Loucy (cell line): Measurements from ENCODE around the gene DPF3.

Source experiments
- H2AFZ ChIP-seq: fragments of 200-600 bp; sonication (generic); 2 replicates; pipeline ENCODE4 v1.6.0; 2016; ENCODE audit warnings: antibody characterized with exemption, mild to moderate bottlenecking, low read length, moderate library complexity
- H3F3A ChIP-seq: fragments of 200-600 bp; 2 replicates; pipeline ENCODE4 v1.6.0; 2016; ENCODE audit warnings: antibody characterized with exemption, low read depth, mild to moderate bottlenecking
- H3K27me3 ChIP-seq: fragments of 200-600 bp; sonication (generic); 2 replicates; pipeline ENCODE4 v1.6.1; 2014; ENCODE audit warnings: low read length, mild to moderate bottlenecking; ENCODE audit not compliant: insufficient read depth, poor library complexity, severe bottlenecking
- H3K36me3 ChIP-seq: fragments of 200-600 bp; sonication (generic); 2 replicates; pipeline ENCODE4 v1.6.1; 2016; ENCODE audit warnings: low read length; ENCODE audit not compliant: insufficient read depth
- H3K4me1 ChIP-seq: fragments of 200-600 bp; sonication (generic); 2 replicates; pipeline ENCODE4 v1.5.1; 2014; ENCODE audit warnings: low read length, mild to moderate bottlenecking; ENCODE audit not compliant: insufficient read depth, poor library complexity, severe bottlenecking
- H3K4me2 ChIP-seq: fragments of 200-600 bp; sonication (generic); 2 replicates; pipeline ENCODE4 v1.6.0; 2014; ENCODE audit warnings: antibody characterized with exemption, low read length, low read depth, mild to moderate bottlenecking; ENCODE audit not compliant: poor library complexity, severe bottlenecking
- H3K4me3 ChIP-seq: fragments of 200-600 bp; sonication (generic); 2 replicates; pipeline ENCODE4 v1.5.1; 2014; ENCODE audit warnings: low read length, mild to moderate bottlenecking, mixed read lengths; ENCODE audit not compliant: poor library complexity, severe bottlenecking
- H3K79me2 ChIP-seq: fragments of 200-600 bp; sonication (generic); 2 replicates; pipeline ENCODE4 v1.6.1; 2014; ENCODE audit warnings: low read length; ENCODE audit not compliant: insufficient read depth
- H3K9ac ChIP-seq: fragments of 200-600 bp; sonication (generic); 2 replicates; pipeline ENCODE4 v1.6.0; 2014; ENCODE audit warnings: mild to moderate bottlenecking, low read depth, low read length, moderate library complexity; ENCODE audit not compliant: poor library complexity, severe bottlenecking
- H3K9me2 ChIP-seq: fragments of 200-600 bp; sonication (generic); replicated peaks from 2 replicates; pipeline ENCODE4 v1.6.1; 2016; ENCODE audit warnings: low read depth, low read length, mixed read lengths
- H3K9me3 ChIP-seq: fragments of 200-600 bp; sonication (generic); 2 replicates; pipeline ENCODE4 v1.6.1; 2014; ENCODE audit warnings: mild to moderate bottlenecking, antibody characterized with exemption, low read length, low read depth; ENCODE audit not compliant: insufficient read depth
- H4K20me1 ChIP-seq: fragments of 200-600 bp; sonication (generic); 2 replicates; pipeline ENCODE4 v1.6.0; 2014; ENCODE audit warnings: antibody characterized with exemption, low read length, mild to moderate bottlenecking; ENCODE audit not compliant: insufficient read depth, poor library complexity, severe bottlenecking
- CTCF ChIP-seq: fragments of 200-600 bp; sonication (generic); conservative IDR thresholded peaks from 2 replicates; pipeline ENCODE4 v1.5.1; 2014; ENCODE audit warnings: mild to moderate bottlenecking, antibody characterized with exemption, low read length
- EZH2phosphoT487 ChIP-seq: fragments of 200-600 bp; IDR thresholded peaks from 2 replicates; pipeline ENCODE4 v1.6.1; 2018; ENCODE audit warnings: antibody characterized with exemption, mild to moderate bottlenecking, moderate library complexity, borderline replicate concordance

The DPF3 gene

GRCh38 chr14:72780751-72781150 lies 113.2 kb downstream of the DPF3 start:
- Histone ChIP-seq H3K9me3 (peaks cover 11% of the 10 kb centered on the region; the same call in 1 of the 2 replicates), H2AFZ (no peak overlapping the region), H3K9ac (no peak overlapping the region), H3K4me1 (peaks cover 24% of the 10 kb centered on the region), H3K36me3 (peaks cover 61% of the 10 kb centered on the region), H3K9me2 (no peaks in the 10 kb centered on the region), H3K4me2 (no peak overlapping the region), H3K79me2 (peaks cover 100% of the 10 kb centered on the region), H3K4me3 (no peak overlapping the region), H3F3A (no peaks in the 10 kb centered on the region), H3K27me3 (no peaks in the 10 kb centered on the region), H4K20me1 (peaks cover 63% of the 10 kb centered on the region)
- TF ChIP-seq CTCF (no peak), EZH2phosphoT487 (no peak)

GRCh38 chr14:72779679-72780078 lies 114.2 kb downstream of the DPF3 start:
- Histone ChIP-seq H3K4me2 (no peak overlapping the region), H3K79me2 (peaks cover 100% of the 10 kb centered on the region), H2AFZ (no peak overlapping the region), H3K4me1 (peaks cover 21% of the 10 kb centered on the region), H3K36me3 (peaks cover 54% of the 10 kb centered on the region), H4K20me1 (peaks cover 63% of the 10 kb centered on the region), H3K9me2 (no peaks in the 10 kb centered on the region), H3K9ac (no peak overlapping the region), H3K9me3 (peaks cover 11% of the 10 kb centered on the region; the same call in 1 of the 2 replicates), H3K27me3 (no peaks in the 10 kb centered on the region), H3K4me3 (no peak overlapping the region), H3F3A (no peaks in the 10 kb centered on the region)
- TF ChIP-seq CTCF = no peak
- TF ChIP-seq EZH2phosphoT487 = no peak

GRCh38 chr14:72777636-72778035 lies 116.3 kb downstream of the DPF3 start:
- Histone ChIP-seq H4K20me1 (peaks cover 55% of the 10 kb centered on the region), H3F3A (no peaks in the 10 kb centered on the region), H2AFZ (no peak overlapping the region), H3K9me3 (peaks cover 11% of the 10 kb centered on the region; the same call in 1 of the 2 replicates), H3K9ac (no peak overlapping the region), H3K36me3 (peaks cover 44% of the 10 kb centered on the region), H3K4me2 (no peak overlapping the region), H3K4me3 (no peak overlapping the region), H3K4me1 (peaks cover 21% of the 10 kb centered on the region), H3K27me3 (no peaks in the 10 kb centered on the region), H3K79me2 (peaks cover 100% of the 10 kb centered on the region), H3K9me2 (no peaks in the 10 kb centered on the region)
- TF ChIP-seq EZH2phosphoT487 (no peak), CTCF (no peak)
